Esophagus squamous epithelium (tissue), 5 donors: ENCODE measurements around the gene MNX1. TPM values are rescaled to one million over a fixed set of nuclear protein-coding genes. Genes with fewer than 3 reads are reported as not detected.

ENCODE experiments used
- DNase-seq: peaks from one replicate; lab custom pipeline; 2025; lab: John Stamatoyannopoulos, UW
- H3K27ac ChIP-seq, 4 donors: fragments of 200-600 bp; sonication (generic); one replicate each; pipeline ENCODE4 v1.5.1; 2016 to 2019; ENCODE audit warnings: mild to moderate bottlenecking in 1 of 4
- H3K27me3 ChIP-seq, 4 donors: fragments of 200-600 bp; sonication (generic); 1 replicate in 3 of 4; 2 replicates in 1 of 4; pipeline versions ENCODE4 v1.5.1 to v1.6.0; 2017 to 2021; ENCODE audit warnings: antibody characterized with exemption in 1 of 4
- H3K36me3 ChIP-seq, 3 donors: fragments of 200-600 bp; sonication (generic); one replicate each; pipeline ENCODE4 v1.5.1; 2016 to 2019
- H3K4me1 ChIP-seq, 3 donors: fragments of 200-600 bp; sonication (generic); one replicate each; pipeline ENCODE4 v1.5.1; 2017 to 2019
- H3K4me3 ChIP-seq, 4 donors: fragments of 200-600 bp; sonication (generic); 1 replicate in 3 of 4; 2 replicates in 1 of 4; pipeline ENCODE4 v1.5.1; 2016 to 2019; ENCODE audit warnings: mild to moderate bottlenecking in 2 of 4, moderate library complexity in 1 of 4
- H3K9me3 ChIP-seq, 3 donors: fragments of 200-600 bp; sonication (generic); one replicate each; pipeline ENCODE4 v1.5.1; 2016 to 2019
- CTCF ChIP-seq, 6 experiments: fragments of 450-650 bp in 4 of 6; fragments of 200-600 bp in 2 of 6; sonication (generic) in 2 of 6; IDR thresholded peaks; one replicate each; pipeline ENCODE4 v1.5.1; 2016 to 2019; ENCODE audit warnings: antibody characterized with exemption in 6 of 6, mild to moderate bottlenecking in 4 of 6, moderate library complexity in 4 of 6
- POLR2A ChIP-seq, 4 donors: fragments of 450-650 bp; IDR thresholded peaks; one replicate each; pipeline ENCODE4 v1.6.1; 2017; ENCODE audit warnings: antibody characterized with exemption in 4 of 4, mild to moderate bottlenecking in 4 of 4, moderate library complexity in 3 of 4
- WGBS, 2 donors: methylation state at CpG; one replicate each; pipeline ENCODE4 v1.1.5; 2018; 5-methylcytosine and 5-hydroxymethylcytosine counted together
- intact Hi-C: fragments of 100-400 bp; cut with DNase I; formaldehyde crosslinking; loops from one replicate; pipeline ENCODE4 v1.15.0; 2022
- total RNA-seq, 4 donors: library from RNA; depleted of rRNA; stranded (reverse); fragments of >200 nt; gene quantifications; one replicate each; pipeline ENCODE4 v1.1.0, GENCODE V29; 2016
- donor health status: DM: yes; HTN: yes; CAD: no.

Gene MNX1
- total RNA-seq, 4 donors from 2014 or later, result 0.47 to 1.1 TPM; not detected in 2

- Histone ChIP-seq H3K4me3 (peak overlapping the region; percentile 26 to 69 (median 48)), H3K4me1 (peaks cover 11 to 54% (median 35%) of the 10 kb centered on the region in 3 donors), H3K36me3 (no peaks in the 10 kb centered on the region), H3K27me3 (peaks cover 26 to 100% (median 43%) of the 10 kb centered on the region in 4 donors), H3K27ac (no peak overlapping the region), H3K9me3 (no peaks in the 10 kb centered on the region)
- TF ChIP-seq CTCF (IDR thresholded peaks at IDR 0.05), result no peak
- no peak for TF ChIP-seq POLR2A (IDR thresholded peaks at IDR 0.05)
- no peak for DNase-seq
- 0 to 2% methylated on average over 15 to 20 of the region's 75 CpGs for WGBS, 2 donors
- intact Hi-C loops, result no loop called here
Observed at GRCh38 chr7:156999958-157000726, 10.3 kb downstream of the MNX1 start.

- 35 to 44% methylated on average over 11 to 12 of the region's 57 CpGs for WGBS, 2 donors
- H3K27ac ChIP-seq, result no peak overlapping the region
- H3K9me3 ChIP-seq, result no peaks in the 10 kb centered on the region
- peaks cover 26 to 99% (median 35%) of the 10 kb centered on the region in 4 donors for H3K27me3 ChIP-seq
- peak overlapping the region; percentile 26 to 69 (median 48) for H3K4me3 ChIP-seq
- TF ChIP-seq POLR2A (IDR thresholded peaks at IDR 0.05), result no peak
- TF ChIP-seq CTCF (IDR thresholded peaks at IDR 0.05), result no peak
- intact Hi-C loops, result no loop called here
- peaks cover 11 to 45% (median 28%) of the 10 kb centered on the region in 3 donors for H3K4me1 ChIP-seq
- no peaks in the 10 kb centered on the region for H3K36me3 ChIP-seq
- no peak for DNase-seq
Observed at GRCh38 chr7:156998988-156999957, 11.2 kb downstream of the MNX1 start.

GRCh38 chr7:156994417-156994816 lies 16.0 kb downstream of the MNX1 start:
- no peak overlapping the region for H3K27ac ChIP-seq
- TF ChIP-seq POLR2A (IDR thresholded peaks at IDR 0.05) (no peak), CTCF (IDR thresholded peaks at IDR 0.05) (no peak)
- no peak for DNase-seq
- peaks cover 0 to 5% (median 4%) of the 10 kb centered on the region in 3 donors for H3K4me1 ChIP-seq
- H3K9me3 ChIP-seq, result no peaks in the 10 kb centered on the region
- no peaks in the 10 kb centered on the region for H3K36me3 ChIP-seq
- WGBS, 2 donors, result 84 to 92% methylated on average over 5 of the region's 8 CpGs
- peaks cover 0 to 97% (median 3%) of the 10 kb centered on the region in 4 donors for H3K27me3 ChIP-seq
- no peak overlapping the region for H3K4me3 ChIP-seq
- intact Hi-C loops, result no loop called here

GRCh38 chr7:156993925-156994235 lies 16.6 kb downstream of the MNX1 start:
- Histone ChIP-seq H3K27ac (no peak overlapping the region), H3K4me1 (peaks cover 0 to under 1% (median 0%) of the 10 kb centered on the region in 3 donors), H3K36me3 (no peaks in the 10 kb centered on the region), H3K4me3 (no peak overlapping the region), H3K9me3 (no peaks in the 10 kb centered on the region), H3K27me3 (peaks cover 0 to 96% (median 1%) of the 10 kb centered on the region in 4 donors)
- intact Hi-C loops, result no loop called here
- 70 to 80% methylated on average over 10 of the region's 10 CpGs for WGBS, 2 donors
- TF ChIP-seq CTCF (IDR thresholded peaks at IDR 0.05) (no peak), POLR2A (IDR thresholded peaks at IDR 0.05) (no peak)
- DNase-seq, result no peak
